OCI-LY3 (cell line): ENCODE measurements around the gene ANK2.

Experiments used
- CTCF ChIP-seq: fragments of 200-600, 300-600 bp; sonication (generic); IDR thresholded peaks from 2 replicates; pipeline ENCODE4 v1.5.1; 2014; ENCODE audit warnings: antibody characterized with exemption, low read length, low read depth
- EZH2phosphoT487 ChIP-seq: fragments of 200-600 bp; shearing (Covaris generic); IDR thresholded peaks from 2 replicates; pipeline ENCODE4 v1.6.1; 2018; ENCODE audit warnings: antibody characterized with exemption, mixed run types, low read depth

GRCh38 chr4:113300471-113300928 lies 251.0 kb downstream of the ANK2 start:
- TF ChIP-seq CTCF, result no peak
- no peak for TF ChIP-seq EZH2phosphoT487
